ENCODE measurements around the gene NCAPH2.
A peak's percentile ranks its signal among the peaks of the same experiment; 100 is the strongest.

NCAPH2 gene

DNA sequence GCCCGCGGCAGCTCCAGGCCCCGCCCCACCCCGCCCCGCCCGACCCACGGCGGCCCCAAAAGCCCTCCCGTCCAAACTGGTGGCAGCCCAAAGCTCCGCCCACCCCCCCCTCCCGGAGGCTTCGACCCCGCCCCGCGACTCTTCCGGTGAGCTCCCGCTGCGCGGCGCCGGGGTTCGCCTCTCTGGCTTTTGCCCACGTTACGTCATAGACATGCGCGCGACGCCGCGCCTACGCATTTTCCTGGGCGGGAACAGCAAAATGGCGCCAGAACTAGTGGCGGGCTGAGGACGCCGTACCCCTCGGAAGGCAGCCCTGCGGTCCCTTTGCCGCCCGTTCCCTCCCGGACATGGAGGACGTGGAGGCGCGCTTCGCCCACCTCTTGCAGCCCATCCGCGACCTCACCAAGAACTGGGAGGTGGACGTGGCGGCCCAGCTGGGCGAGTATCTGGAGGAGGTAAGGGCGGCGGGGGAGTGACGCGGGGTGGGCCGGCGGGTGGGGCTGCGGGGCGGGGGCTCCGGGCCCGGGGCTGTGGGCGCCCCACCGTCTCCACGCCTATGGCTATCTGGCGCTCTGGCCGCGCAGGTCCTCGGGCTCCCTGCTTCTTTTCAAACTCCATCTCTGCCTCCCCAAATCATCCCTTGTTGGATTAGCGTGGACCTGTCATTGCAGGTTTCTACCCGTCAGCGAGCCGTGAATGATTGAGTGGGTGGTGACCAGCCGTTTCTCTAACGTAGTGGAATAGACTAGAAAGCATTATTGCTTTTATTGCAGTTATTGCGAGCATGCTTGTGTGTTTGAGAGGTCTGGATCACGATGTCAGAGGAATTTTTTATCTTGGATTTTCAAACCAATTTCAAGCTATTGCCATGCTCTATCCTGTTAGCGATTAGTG is at the start of gene NCAPH2:
TSS of gene NCAPH2 (plus strand) at position 234 of the 894 bp plus-strand sequence. CDS start at position 348, 114 bp downstream.
- peak; percentile 97 for DNase-seq

DNA sequence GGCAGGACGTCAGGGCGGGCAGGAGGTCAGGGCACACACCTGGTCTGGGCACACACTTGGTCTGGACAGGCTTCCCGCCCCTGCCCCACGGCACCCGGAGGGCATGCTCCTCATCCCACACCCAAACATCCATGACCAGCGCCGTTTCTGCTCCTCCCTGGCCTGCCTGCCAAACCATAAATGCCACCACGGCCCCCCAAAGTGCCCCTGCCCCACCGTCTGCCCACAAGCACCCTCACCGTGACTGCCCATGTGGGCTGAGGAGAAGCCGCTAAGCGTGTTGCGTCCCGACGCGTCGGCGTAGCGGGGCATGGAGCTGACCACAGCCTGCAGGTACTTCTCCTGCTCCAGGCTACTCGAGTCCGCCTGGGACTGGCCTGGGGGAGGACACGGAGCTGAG is 49.0 kb upstream of the NCAPH2 start:
- DNase-seq = no peak

DNA sequence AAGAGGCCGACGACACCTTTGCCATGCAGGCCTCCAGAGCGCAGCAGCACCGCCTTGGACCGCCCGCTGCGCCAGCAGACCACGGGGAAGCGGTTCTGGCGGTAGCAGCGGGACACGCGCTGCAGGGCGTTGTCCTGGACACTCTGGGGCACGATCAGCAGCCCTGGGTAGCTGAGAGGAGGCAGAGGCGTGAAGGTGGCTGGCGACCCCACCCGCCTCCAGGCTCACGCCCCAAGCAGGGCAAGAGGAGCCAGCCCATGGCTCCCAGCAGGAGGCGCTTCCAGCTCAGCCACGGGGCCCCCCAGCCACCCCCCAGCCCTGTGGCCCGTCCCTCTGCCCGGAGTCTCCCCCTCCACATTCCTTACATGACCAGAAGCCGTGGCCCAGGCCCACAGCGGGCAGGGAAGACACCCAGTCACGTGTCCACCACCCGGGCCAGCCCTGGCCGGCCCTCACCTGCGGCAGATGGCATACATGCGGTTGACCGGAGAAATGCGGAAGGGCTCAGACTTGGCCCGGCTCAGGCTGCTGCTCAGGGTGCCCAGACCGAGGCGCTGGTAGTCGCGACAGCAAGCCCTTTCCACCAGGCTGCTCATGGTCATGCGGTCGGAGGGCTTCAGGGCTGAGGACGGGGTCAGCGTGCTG is 48.4 kb upstream of the NCAPH2 start:
- peak; percentile 17 for DNase-seq

DNA sequence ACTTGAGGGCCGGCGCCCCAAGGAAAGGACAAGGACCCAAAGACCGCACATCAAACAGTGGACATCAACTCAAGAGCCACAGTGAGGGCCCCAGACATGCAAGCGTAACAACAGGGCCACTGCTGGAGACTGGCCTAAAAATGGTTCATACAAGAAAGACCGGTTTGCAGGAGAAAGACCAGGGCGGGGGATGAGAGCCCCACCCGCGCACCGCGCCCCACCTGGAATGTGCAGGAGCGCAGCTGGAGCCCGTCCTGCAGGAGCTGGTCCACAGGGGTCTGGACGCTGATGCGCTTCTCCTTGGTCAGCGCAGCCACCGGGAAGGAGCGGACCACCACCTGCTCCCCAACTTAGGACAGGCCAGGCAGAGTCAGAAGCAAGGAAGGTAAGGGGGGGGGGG is 47.1 kb upstream of the NCAPH2 start:
- DNase-seq = no peak

DNA sequence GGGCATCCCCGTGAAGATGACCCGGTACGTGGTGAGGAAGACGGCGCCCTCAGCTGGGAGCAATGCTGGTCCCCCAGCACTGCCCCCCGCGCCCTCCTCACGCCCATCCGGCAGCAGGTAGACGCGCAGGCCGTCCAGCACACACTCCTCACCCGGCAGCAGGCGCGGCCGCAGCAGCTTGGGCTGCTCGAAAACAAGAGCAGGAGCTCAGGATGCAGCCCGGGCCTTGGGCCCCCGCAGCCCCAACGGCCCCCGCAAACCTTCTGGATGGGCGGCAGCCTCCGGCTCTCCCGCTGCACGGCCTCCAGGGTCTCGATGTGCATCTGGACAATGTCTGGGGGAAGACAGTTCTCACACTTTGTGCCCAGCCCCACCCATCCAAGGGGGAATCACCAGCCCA is 46.5 kb upstream of the NCAPH2 start:
- no peak for DNase-seq

DNA sequence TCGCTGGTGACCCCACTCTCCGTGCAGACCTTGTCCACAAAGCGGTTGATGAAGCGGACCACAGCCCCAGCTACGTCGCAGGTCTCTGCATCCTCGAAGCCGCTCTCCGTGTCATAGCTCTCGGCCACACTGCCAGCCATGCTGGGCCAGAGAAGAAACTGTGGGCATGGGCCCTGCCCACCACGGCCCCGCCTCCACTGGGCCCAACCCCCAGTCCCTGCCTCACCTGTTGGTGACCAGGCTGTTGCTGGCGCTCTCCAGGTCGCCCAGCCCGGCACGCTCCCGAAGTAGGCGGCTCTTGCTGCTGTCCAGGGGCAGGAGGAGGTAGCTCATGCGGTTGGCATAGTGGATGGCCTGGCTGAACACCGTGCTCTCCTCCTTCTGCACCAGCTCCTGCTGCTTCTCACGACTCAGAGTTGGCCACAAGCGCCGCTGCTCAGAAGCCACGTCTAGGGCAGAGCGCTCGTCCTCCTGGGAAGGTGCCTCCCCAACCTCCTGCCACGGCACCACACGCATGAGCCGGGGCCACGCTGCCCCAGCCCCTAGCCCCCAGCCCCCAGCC is 46.0 kb upstream of the NCAPH2 start:
- DNase-seq = no peak

DNA sequence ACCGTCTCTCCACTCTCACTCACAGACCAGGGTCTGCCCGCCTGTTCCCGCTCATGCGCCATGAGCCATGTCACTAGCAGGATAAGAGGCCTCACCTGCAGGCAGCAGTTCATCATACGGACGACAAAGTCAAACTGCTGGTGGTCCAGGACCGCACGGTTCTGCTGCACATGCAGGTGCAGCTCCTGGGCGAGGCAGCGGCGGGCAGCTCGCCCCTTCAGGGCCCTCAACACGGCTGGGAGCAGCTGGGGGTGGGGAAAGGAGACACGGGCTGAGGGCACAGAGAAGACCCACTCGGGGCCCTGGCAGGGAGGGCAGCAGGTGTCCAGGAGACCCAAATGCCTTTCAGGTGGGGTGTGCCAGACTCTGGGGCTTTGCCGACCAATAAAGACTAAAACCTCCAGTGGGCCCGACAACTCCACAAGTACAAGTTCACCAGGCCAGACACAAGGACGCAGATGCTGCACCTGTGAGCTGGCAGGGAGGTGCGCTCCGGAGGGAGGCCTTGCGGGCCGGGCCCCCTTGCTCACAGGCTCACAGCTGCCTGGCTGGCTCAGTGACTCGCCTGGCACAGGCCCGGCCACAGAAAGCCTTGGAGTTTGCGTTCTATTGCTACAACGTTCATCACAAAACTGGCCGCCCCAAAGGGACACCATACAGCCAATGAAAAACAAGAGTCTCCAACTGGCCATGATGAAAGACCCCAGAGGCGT is 44.7 kb upstream of the NCAPH2 start:
- no peak for DNase-seq

DNA sequence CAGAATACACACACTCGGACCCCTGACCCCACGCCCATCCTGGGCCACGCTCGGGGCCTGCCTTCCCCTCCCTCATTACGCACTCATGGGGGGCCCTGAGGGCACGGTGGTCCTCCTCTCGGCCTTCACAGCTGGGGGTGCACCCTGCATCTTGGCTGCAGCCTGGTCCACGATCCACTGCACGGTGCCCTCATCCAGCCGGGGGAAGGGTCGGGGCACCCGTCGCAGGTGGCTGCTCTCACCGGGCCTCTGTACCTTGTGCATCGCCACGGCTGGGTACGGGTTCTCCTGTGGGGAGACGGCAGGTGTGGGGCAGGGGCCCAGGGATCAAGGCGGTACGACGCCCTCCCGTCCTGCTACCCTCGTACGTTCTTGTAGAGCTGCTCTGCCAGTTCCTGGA is 43.6 kb upstream of the NCAPH2 start:
- no peak for DNase-seq

DNA sequence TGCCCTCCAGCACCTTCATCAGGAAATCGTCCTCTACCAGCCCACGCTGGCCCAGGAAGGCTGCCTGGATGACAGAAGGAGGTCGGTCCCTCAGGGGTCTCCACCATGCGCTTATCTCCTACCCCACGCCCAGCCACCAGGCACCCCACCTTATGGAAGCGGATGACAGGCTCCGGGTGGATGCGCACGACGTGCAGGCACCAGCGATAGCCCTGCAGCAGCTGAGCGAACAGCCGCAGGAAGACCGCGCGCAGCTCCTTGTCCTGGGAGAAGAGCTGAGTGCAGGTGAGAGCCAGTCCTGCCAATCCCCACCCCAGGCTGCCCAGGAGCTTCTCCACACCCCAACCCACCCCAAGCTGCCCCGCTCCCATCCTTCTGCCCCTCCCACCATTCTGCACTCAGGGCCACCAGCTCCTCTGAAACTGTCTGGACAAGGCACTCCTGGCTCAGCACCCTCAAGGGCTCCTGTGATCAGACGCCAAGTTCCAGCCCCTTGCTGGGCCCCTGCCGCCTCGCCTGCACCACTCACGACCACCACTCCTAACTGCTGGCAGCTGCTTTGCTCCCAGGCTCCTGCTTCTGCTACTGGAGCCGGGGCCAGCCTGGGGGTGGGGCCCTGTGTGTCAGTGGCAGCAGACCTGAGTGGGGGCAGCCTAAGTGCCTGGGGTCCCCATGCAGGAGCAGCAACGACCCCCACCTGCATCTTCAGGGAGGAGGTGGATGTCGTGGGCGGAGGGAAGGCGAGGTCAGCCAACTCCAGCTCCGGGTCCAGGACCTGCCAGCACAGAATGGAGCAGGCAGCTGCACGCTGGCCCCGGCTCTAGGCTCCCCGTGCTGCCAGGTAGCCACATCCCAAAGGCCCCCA is 42.7 kb upstream of the NCAPH2 start:
- DNase-seq = no peak

DNA sequence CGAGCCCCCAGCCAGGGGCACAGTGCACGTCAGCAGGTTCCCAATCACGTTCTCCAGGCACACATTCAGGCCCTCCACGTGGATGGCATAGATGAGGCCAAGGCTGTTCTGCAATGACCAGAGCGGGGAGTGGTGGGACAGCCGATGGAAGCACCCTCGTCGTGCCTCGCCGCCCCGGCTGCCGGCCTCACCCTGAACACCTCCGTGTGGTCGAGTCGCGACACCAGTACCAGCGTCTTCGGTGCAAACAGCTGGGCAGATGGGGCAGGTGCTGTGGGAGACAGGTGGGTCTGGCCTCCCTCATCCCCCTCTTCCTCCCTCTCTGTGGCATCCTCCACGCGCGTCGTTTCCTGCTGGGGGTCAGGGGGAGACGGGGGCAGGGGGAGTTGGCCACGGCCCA is 40.7 kb upstream of the NCAPH2 start:
- DNase-seq = no peak

DNA sequence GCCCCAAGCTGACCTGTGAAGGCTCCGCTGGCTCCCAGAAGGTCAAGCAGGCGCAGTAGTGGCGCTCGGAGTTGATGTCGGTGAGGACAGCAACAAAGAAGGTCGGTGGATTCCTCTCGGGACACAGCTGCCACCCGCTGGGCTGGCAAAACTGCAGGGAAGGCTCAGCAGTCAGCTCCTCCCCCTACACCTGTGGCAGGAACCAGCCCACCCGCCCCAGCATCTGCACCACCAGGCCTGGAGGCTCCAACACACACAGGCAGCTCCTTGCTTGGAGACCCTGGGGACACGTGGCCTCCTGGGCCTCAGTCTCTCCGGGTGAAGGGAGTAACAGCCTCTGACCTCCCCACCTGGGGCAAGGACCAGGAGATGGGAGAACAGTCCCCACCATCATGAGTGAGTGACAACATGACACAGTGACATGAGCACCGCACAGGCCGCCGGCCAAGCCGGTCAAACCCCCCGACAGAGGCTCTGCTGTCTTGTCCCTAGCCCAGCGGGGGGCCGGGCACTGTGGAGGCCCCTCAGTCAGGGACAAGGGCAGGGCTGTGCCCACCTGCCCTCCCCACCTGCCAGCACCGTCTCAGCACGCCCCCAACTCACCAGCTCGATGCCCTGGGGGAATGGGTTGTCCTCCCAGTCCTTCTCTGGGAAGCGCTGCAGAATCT is 40.1 kb upstream of the NCAPH2 start:
- DNase-seq = no peak

DNA sequence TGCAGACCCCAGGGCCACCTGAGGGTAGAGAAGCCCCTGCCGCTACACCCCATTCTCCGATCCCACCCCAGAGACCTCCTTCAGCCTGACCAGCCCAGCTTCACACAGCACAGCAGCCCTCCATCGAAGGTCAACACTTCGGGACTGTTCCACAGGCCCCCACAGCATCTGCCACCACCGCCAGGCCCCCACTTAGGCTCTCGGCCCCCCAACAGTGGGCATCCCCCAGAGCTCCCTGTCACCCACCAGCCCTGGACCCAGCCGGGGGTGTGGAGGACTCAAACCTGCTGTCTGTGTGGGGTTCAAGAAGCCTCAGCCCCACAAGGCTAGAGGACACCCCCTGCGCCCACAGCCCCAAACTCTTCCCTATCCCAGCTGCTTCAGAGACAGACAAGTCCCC is 39.4 kb upstream of the NCAPH2 start:
- DNase-seq = no peak

DNA sequence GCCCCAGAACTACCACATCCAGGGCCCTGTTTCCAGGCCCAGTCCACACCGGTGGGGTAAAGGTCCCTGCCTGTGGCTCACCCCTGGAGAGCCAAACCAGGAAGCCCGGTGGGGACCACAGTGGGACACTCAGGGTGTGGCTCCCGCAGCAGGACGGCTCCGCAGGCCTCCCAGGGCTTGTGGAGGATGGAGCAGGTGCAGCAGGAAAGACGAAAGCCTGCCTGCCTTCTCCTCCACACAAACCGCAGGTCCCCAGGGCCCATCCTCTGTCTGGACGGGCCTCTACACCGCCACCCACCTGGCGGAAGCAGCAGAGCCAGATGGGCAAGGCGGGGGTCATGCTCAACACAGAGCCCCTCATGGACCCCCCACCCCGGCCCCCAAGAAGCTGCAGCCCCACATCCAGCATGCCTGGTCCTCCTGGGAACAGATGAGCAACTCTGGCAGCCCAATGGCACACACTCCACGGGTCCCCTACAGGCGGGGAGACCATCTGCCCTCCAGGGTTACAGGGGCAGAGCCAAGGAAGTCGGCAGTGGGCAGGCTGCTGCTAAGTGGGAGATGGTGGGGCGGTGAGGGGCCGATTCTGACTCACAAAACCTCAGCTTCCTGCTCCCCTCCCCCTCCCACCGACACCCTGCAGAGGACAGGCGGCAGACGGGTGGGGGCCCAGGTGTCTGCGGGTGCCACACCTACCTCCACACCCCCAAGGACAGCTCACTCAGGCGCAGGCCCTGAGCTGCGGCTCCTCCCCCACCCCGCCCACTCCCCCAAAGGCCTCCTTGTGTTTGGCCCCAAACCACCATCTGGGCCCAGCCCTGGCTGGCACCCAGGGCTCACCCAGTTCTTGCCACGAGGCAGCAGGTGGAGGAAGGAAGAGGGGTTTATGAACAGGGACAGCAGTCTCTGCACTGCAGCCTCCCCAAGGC is 38.4 kb upstream of the NCAPH2 start:
- peak; percentile 98 for DNase-seq

DNA sequence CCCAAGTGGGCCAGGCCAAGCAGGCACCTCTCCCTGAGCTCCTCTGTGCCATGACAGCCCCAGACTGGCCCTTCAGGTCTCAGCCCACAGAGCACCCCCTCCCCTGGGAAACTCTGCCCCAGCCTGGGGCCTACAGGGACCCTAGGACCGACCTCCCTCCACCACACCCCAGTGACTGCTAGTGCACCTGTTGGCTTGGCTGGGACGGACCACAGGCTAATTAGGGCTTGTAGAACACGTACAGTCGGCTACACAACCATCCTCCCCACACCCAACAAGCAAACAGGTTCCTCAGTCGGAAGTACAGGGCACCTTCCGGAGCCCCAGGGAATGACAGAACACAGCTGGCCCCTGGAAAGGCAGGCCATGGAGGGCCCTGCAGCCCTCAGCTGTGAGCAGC is 37.5 kb upstream of the NCAPH2 start:
- DNase-seq = no peak

DNA sequence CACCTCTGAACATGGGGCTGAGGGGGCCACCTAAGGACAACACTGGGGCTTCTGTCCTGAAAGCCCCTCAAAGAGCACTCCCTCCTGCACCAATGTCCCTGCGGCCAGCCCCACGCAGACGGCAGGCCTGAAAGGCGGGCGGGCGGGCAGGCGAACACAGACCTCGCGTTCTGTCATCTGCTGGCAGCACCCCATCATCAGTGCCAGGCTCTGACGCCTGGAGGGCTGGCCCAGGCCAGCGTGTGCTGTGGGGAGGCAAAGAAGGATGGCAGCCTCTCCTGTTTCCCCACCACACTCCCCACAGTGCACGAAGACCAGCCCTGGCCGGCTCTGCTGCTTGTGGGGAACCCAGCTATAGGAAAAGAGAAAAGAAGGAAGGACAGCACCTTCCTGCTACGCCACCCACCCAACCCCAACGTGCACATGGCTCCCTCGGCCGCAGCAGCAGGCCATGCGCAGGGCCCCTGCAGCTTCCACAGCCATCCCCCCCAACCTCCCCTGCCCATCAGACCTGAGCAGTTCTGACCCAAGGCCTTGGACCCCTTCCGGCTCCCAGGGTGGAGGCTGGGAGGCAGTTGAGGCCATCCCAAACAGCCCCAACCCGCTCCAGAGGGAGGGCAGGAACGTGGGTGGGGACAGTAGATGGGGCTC is 36.7 kb upstream of the NCAPH2 start:
- no peak for DNase-seq

DNA sequence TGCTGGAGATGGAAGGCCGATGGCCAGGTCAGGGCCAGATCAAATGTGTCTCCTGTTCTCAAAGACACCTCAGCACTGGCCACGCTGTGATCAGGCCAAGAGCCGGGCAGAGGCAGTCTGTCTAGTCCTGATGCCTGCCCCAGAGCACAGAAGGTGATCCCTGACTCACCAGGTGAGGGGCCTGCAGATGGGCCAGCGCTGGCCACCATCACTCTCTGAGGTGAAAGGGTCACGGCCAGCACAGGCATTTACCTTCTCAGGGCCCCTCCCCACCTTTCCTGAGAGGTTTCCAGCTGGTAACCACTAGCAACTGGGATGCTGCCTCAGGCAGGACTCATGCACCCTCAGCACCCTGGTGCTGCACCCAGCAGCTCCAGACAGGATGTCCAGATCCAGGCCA is 36.1 kb upstream of the NCAPH2 start:
- no peak for DNase-seq

DNA sequence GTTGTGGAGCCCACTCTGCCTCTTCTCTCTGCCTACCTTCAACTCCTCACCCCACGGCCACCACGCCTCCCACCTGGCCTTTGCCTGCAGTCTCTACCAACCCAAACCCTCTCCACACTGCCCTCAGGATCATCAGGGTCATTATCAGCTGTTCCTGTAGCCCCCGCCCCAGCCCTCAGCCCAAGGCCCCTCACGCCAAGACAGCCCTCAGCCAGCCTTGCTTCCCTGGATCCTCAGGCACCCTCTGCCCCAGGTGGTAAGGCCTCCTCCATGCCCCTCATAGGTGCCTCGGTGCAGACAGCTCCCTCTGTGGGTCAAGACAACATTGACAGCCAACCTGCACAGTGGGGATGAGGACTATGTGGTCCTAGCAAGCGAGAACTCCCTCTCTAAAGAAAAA is 34.9 kb upstream of the NCAPH2 start:
- peak; percentile 68 for DNase-seq

DNA sequence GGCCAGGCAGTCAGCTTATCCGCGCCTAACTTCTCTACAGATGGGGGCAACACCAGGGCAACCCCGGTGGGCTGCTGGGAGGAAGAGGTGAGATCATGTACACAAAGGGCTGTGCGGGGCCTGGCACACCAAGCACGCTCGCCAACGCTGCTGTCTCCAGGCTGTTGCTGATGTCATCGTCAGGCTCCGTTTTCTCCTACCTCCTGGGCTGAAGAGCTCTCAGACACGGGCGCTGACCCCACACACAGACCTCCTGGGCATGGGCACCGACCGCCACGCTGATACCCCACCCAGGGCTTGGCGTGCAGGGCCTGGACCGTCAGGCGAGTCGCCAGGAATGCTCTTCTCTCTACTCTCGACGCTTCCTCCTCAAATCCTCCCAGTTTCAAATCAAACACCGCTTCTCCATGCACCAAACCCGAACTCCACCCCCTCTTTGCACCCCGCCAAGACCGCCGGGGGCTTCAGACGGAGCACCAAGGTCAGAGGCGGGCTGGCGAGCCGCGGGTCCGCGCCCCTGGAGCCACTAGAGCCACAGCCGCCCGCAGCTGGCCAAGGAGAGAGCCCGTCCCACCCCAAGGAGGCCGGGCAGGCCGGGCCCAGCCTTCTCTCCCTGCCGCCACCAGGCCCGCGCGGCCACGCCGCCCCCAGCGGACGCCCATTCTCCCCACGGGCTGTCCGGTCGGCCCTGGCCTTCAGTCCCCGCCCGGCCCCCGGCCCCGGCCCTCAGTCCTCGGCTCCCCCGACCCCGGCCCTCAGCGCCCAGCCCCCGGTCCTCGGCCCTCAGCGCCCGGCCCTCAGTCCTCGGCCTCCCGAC is 34.0 kb upstream of the NCAPH2 start:
- peak; percentile 22 for DNase-seq
